ENCODE results near the gene TEC. TPM values are rescaled to one million over a fixed set of nuclear protein-coding genes. Genes with fewer than 3 reads are reported as not detected.

Gene TEC
- total RNA-seq, 2 donors from 2014 or later, result 4.5 to 12.8 TPM

GRCh38 chr4:48108309-48109073 lies 161.1 kb downstream of the TEC start:
- H3K27me3 ChIP-seq (replicated peaks; ENCODE audit: insufficient read depth), result no peaks in the 10 kb centered on the region
- no peak overlapping the region for H3K27ac ChIP-seq
- DNase-seq (ENCODE audit: low spot score) (no peak), ATAC-seq (ENCODE audit: insufficient number of reproducible peaks, low FRiP score, low read depth) (no peak)
- no peak overlapping the region for H3K4me3 ChIP-seq
- H3K9me3 ChIP-seq, result no peaks in the 10 kb centered on the region
- no peaks in the 10 kb centered on the region for H3K4me1 ChIP-seq (ENCODE audit: control insufficient read depth in 1 of 2, low read depth in 2 of 2)
- H3K36me3 ChIP-seq, result no peaks in the 10 kb centered on the region
- no peak for TF ChIP-seq CTCF (IDR thresholded peaks at IDR 0.05)

DNA sequence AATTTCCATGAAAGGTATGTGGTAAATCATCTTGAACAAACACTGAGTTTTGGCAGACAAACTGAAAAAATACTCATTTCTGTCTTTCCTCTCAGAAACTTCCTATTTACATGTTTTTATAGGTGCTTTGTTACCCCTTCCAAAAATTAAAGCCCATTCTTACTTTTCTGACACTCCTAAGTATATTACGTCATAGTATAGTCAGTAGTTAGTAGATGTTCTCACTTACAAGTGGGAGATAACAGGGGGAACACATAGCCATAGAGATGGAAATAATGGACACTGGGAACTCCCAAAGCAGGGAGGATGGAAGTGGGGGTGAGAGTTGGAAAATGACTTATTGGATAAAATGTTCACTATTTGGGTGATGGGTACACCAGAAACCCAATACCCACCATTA lies 164.4 kb downstream of the TEC start:
- no peak for ATAC-seq (ENCODE audit: insufficient number of reproducible peaks, low FRiP score, low read depth)

GRCh38 chr4:48103483-48104139 lies 166.0 kb downstream of the TEC start:
- no peak overlapping the region for H3K4me3 ChIP-seq
- H3K27ac ChIP-seq, result no peak overlapping the region
- TF ChIP-seq CTCF (IDR thresholded peaks at IDR 0.05), result no peak
- no peaks in the 10 kb centered on the region for H3K27me3 ChIP-seq (replicated peaks; ENCODE audit: insufficient read depth)
- no peaks in the 10 kb centered on the region for H3K9me3 ChIP-seq
- no peaks in the 10 kb centered on the region for H3K36me3 ChIP-seq
- no peaks in the 10 kb centered on the region for H3K4me1 ChIP-seq (ENCODE audit: control insufficient read depth in 1 of 2, low read depth in 2 of 2)
- DNase-seq (ENCODE audit: low spot score), result no peak
- ATAC-seq (ENCODE audit: insufficient number of reproducible peaks, low FRiP score, low read depth), result no peak

More for the DNA sequence above, 164.4 kb downstream of the TEC start:
- Histone ChIP-seq H3K36me3 (no peaks in the 10 kb centered on the region), H3K4me3 (no peak overlapping the region), H3K27ac (no peak overlapping the region), H3K4me1 (ENCODE audit: control insufficient read depth in 1 of 2, low read depth in 2 of 2) (no peaks in the 10 kb centered on the region), H3K9me3 (no peaks in the 10 kb centered on the region), H3K27me3 (replicated peaks; ENCODE audit: insufficient read depth) (no peaks in the 10 kb centered on the region)
- DNase-seq (ENCODE audit: low spot score), result no peak
- no peak for TF ChIP-seq CTCF (IDR thresholded peaks at IDR 0.05)

DNA sequence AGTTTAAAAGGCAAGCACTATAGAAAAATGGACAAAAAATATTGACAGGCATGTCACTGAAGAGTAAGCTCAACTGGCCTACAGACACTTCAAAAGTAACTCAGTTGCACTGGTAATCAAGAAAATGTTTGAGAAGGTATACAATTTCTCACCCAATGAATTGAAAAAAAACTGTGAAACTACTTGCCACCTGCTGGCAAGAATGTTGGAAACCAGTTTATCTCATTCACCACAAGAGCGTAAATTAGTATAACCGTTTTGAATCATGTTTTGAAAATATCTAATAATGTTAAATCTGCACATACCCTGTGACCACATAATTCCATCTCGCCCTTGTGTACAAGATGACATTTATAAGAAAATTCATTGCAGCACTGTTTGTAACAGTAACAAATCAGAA lies 167.3 kb downstream of the TEC start:
- H3K4me3 ChIP-seq, result no peak overlapping the region
- no peaks in the 10 kb centered on the region for H3K4me1 ChIP-seq (ENCODE audit: control insufficient read depth in 1 of 2, low read depth in 2 of 2)
- TF ChIP-seq CTCF (IDR thresholded peaks at IDR 0.05), result no peak
- DNase-seq (ENCODE audit: low spot score), result no peak
- no peaks in the 10 kb centered on the region for H3K9me3 ChIP-seq
- no peaks in the 10 kb centered on the region for H3K36me3 ChIP-seq
- no peaks in the 10 kb centered on the region for H3K27me3 ChIP-seq (replicated peaks; ENCODE audit: insufficient read depth)
- ATAC-seq (ENCODE audit: insufficient number of reproducible peaks, low FRiP score, low read depth), result no peak
- H3K27ac ChIP-seq, result no peak overlapping the region

DNA sequence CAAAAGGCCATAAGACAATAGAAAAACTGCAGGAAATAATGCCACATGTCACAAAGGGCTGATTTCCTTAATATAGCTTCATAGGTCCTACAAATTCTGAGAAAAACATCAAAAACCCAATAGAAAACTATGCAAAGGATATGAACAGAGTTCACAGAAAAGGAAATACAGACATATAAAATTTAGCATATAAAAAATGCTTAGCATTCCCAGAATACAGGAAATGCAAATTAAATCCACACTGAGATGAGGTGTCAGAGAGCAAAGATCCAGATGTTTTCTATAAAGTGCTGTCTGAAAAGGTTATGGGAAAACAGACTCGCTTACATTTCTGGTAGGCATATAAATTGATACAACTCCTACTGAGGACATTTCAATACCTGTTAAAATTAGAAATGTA lies 169.4 kb downstream of the TEC start:
- no peak for DNase-seq (ENCODE audit: low spot score)
- Histone ChIP-seq H3K4me3 (no peak overlapping the region), H3K27ac (no peak overlapping the region), H3K9me3 (no peaks in the 10 kb centered on the region), H3K27me3 (replicated peaks; ENCODE audit: insufficient read depth) (no peaks in the 10 kb centered on the region), H3K36me3 (no peaks in the 10 kb centered on the region), H3K4me1 (ENCODE audit: control insufficient read depth in 1 of 2, low read depth in 2 of 2) (no peaks in the 10 kb centered on the region)
- no peak for ATAC-seq (ENCODE audit: insufficient number of reproducible peaks, low FRiP score, low read depth)
- no peak for TF ChIP-seq CTCF (IDR thresholded peaks at IDR 0.05)

All from thoracic aorta (tissue), 2 donors.